Calu3 (cell line): ENCODE measurements around the gene THBS4. TPM values are rescaled to one million over a fixed set of nuclear protein-coding genes. Genes with fewer than 3 reads are reported as not detected.

Source experiments
- BruUV-seq: library from RNA; stranded (reverse); fragments of 400-500 nt; replicated peaks from 2 replicates; lab custom pipeline; 2021; lab: Mats Ljungman, UMichigan
- CTCF ChIA-PET: fragments of 300-600 bp; sonication (Branson Sonifier 250); formaldehyde crosslinking; loops from one replicate; lab custom pipeline; 2022; ENCODE audit warnings: antibody characterized with exemption; lab: Charles Lee
- DNase-seq: peaks from one replicate; pipeline ENCODE4 v3.0.0; 2022
- H3K27ac Mint-ChIP-seq: one replicate; pipeline ENCODE4 v1.8.0; 2022; ENCODE audit warnings: mixed read lengths; ENCODE audit not compliant: unreplicated experiment
- H3K27me3 Mint-ChIP-seq: one replicate; pipeline ENCODE4 v1.8.0; 2022; ENCODE audit warnings: mixed read lengths; ENCODE audit not compliant: unreplicated experiment
- H3K36me3 Mint-ChIP-seq: one replicate; pipeline ENCODE4 v1.8.0; 2022; ENCODE audit warnings: mild to moderate bottlenecking, moderate library complexity, mixed read lengths; ENCODE audit not compliant: insufficient read depth, unreplicated experiment
- H3K4me1 Mint-ChIP-seq: one replicate; pipeline ENCODE4 v1.8.0; 2022; ENCODE audit warnings: mild to moderate bottlenecking, low read depth, mixed read lengths; ENCODE audit not compliant: unreplicated experiment
- H3K4me3 Mint-ChIP-seq: one replicate; pipeline ENCODE4 v1.8.0; 2022; ENCODE audit warnings: mild to moderate bottlenecking, low read depth, moderate library complexity, mixed read lengths; ENCODE audit not compliant: unreplicated experiment
- H3K9me3 Mint-ChIP-seq: one replicate; pipeline ENCODE4 v1.8.0; 2022; ENCODE audit warnings: low read depth, mixed read lengths; ENCODE audit not compliant: unreplicated experiment
- intact Hi-C: fragments of 100-400 bp; cut with micrococcal nuclease; formaldehyde crosslinking; loops from one replicate; pipeline ENCODE4 v1.10.0; 2022; ENCODE audit not compliant: unreplicated experiment
- total RNA-seq: library from RNA; stranded (reverse); gene quantifications from 2 replicates; pipeline ENCODE4 v1.2.3, GENCODE V29; 2022
- TF ChIP-seq, protein P1 (sequence below): fragments of 200-600 bp; IDR thresholded peaks from one replicate; pipeline ENCODE4 v1.8.0; 2022; ENCODE audit warnings: antibody characterized with exemption; ENCODE audit not compliant: unreplicated experiment

The THBS4 gene
- total RNA-seq, 1 experiment from 2014 or later = 0.52 TPM

DNA sequence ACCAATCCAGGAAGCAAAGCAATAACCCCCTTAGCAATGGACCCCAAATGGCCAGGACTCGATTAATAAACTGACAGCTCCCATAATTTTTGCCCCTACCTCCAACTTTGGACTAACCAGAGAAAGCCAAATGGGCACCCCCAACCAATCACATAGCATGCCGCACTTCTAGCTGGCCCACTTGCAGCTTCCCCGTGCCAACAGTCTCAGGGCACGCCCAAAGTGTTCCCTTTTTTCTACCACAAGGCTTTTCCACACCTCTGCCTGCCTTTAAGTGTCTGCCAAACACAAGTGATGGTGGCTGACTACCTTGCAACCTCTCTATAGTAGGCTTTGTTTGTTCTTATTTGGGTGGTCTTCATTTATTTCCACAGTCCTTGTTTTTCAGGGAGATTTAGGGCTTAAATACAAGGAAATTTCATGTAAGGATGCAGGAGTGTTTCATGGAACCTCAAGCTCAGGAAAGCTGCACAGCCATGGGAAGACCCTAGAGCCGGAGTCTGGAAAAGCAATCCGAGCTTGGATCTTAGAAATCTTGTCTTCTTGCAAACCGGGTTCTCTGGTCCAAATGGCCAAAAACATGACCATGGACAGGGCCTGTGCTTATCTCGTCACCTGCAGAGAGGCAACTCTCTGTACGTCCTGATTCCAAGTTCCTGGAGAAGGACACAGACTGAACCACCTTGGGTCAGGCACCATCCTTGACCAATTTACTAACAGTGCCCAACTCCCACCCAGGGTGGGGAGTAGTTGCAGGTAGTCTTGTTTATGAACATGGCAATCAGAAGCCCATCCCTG is 89.2 kb downstream of the THBS4 start:
- BruUV-seq = no TSS peak
- intact Hi-C loops = no loop called here
- CTCF ChIA-PET = no interaction called here
- Mint-ChIP-seq H3K9me3 (no peaks in the 10 kb centered on the region), H3K36me3 (no peaks in the 10 kb centered on the region), H3K27ac (no peak overlapping the region), H3K4me3 (no peak overlapping the region), H3K27me3 (no peaks in the 10 kb centered on the region), H3K4me1 (peaks cover 12% of the 10 kb centered on the region)
- TF ChIP-seq, protein P1, sequence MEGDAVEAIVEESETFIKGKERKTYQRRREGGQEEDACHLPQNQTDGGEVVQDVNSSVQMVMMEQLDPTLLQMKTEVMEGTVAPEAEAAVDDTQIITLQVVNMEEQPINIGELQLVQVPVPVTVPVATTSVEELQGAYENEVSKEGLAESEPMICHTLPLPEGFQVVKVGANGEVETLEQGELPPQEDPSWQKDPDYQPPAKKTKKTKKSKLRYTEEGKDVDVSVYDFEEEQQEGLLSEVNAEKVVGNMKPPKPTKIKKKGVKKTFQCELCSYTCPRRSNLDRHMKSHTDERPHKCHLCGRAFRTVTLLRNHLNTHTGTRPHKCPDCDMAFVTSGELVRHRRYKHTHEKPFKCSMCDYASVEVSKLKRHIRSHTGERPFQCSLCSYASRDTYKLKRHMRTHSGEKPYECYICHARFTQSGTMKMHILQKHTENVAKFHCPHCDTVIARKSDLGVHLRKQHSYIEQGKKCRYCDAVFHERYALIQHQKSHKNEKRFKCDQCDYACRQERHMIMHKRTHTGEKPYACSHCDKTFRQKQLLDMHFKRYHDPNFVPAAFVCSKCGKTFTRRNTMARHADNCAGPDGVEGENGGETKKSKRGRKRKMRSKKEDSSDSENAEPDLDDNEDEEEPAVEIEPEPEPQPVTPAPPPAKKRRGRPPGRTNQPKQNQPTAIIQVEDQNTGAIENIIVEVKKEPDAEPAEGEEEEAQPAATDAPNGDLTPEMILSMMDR = no peak
- DNase-seq = no peak

DNA sequence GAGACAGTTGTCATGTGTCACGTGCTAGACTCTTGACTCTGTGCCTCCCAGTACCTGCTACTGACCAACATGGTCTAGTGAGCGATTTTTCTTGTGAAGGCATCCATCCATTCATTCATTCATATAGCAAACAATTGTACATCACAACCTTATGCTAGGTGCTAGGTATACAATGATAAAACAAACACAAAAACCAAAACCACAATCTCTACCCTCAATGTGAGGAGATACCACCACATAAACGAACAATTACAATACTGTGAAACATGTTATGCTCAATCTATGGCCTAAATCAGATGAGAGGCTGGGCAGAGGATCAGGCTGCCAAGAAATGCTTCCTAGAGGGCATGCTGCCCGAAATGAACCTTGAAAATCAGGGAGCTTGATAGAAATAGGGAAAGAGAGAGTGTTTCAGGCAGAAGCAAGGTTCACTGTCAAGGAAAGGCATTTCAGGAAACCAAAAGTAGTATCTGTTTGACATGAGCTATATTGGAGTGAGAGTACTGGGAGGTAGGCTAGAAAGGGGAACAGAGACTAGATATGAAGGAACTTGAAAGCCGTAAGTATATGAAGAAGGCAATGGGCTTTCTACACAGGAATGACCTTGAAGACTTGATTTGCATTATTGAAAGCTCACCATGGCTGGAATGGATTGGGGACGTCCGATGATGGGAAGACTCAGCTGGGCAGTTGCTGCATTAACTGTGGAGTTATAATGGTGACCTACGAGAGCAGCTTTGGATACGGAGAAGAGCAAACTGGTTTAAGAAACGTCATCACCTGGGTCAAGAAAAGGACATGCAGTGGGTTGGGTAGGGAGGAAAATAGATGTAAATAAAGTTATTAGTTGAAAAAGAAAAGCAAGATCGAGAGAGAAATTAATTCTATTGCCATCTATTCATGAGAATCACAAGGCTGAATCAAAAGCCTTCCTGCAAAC is 90.1 kb downstream of the THBS4 start:
- Mint-ChIP-seq H3K9me3 (no peaks in the 10 kb centered on the region), H3K27ac (no peak overlapping the region), H3K36me3 (no peaks in the 10 kb centered on the region), H3K4me1 (peaks cover 12% of the 10 kb centered on the region), H3K27me3 (no peaks in the 10 kb centered on the region), H3K4me3 (no peak overlapping the region)
- BruUV-seq = no TSS peak
- TF ChIP-seq, protein P1 = no peak
- intact Hi-C loops = no loop called here
- CTCF ChIA-PET = interaction anchor here (0.6 kb wide), 1 partner anchor 131 kb away, joined by 6 read pairs; no protein-coding TSS in a partner anchor
- DNase-seq = no peak

DNA sequence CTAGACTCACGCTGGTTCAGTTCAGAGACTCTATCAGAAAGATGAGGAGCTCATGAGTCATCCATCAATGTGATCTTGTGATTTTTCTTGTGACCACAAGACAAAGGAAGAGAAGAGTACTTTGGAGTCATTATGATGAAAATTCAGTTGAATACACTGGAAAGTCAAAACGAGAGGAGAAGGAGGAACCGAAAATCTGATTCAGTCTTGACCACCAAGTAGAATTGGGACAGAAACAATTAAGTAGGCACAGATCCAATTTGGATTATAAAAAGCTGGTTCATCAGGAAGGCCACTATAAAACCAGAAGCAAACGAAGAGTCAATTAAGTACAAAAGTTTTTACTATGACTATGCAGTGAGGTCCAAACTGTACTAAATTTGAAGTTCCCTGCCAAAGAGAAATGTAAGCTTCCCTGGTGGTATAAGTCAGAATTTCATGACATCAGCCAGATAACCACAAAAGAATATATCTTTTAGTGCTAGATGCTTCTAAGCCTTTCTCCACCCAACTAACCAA is 90.9 kb downstream of the THBS4 start:
- Mint-ChIP-seq H3K27ac (no peak overlapping the region), H3K4me1 (peaks cover 12% of the 10 kb centered on the region), H3K9me3 (peaks cover 4% of the 10 kb centered on the region), H3K4me3 (no peak overlapping the region), H3K27me3 (no peaks in the 10 kb centered on the region), H3K36me3 (no peaks in the 10 kb centered on the region)
- CTCF ChIA-PET = interaction anchor here (0.6 kb wide), 1 partner anchor 130 kb away, joined by 6 read pairs; no protein-coding TSS in a partner anchor
- no peak for DNase-seq
- intact Hi-C loops = no loop called here
- no TSS peak for BruUV-seq
- TF ChIP-seq, protein P1 = no peak

DNA sequence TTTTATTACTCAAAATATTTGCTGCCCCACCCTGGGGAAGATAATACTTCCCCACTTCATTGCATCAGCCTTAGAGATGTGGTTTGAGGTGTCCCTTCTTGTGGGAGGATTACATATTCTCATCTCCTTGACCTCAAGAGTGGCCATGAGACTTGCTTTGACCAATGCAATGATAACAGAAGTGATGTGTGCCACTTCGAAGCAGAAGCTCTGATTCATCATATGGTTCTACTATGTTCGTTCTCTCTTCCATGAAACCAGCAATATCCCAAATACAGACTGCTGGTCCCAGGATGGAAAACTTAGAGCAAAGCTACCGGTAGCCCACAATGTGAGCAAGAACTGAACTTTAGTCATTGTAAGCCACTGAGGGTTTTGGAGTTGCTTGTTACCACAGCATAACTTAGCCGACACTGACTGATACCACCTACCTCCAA is 92.0 kb downstream of the THBS4 start:
- CTCF ChIA-PET = interaction anchor here (0.6 kb wide), 1 partner anchor 24 kb away, joined by 4 read pairs; no protein-coding TSS in a partner anchor
- Mint-ChIP-seq H3K4me3 (no peak overlapping the region), H3K27me3 (no peaks in the 10 kb centered on the region), H3K27ac (no peak overlapping the region), H3K9me3 (peaks cover 7% of the 10 kb centered on the region), H3K36me3 (no peaks in the 10 kb centered on the region), H3K4me1 (peaks cover 12% of the 10 kb centered on the region)
- TF ChIP-seq, protein P1 = no peak
- DNase-seq = no peak
- intact Hi-C loops = no loop called here
- no TSS peak for BruUV-seq
